Gastrocnemius medialis (tissue), 4 donors: ENCODE measurements around the gene PLEKHM2.

ENCODE experiments used
- POLR2A ChIP-seq, 2 donors: fragments of 450-650 bp; IDR thresholded peaks; one replicate each; pipeline ENCODE4 v1.6.1; 2017; ENCODE audit warnings: antibody characterized with exemption in 2 of 2, mild to moderate bottlenecking in 2 of 2, moderate library complexity in 2 of 2
- TF ChIP-seq, protein P1 (sequence below), 5 experiments: fragments of 450-650 bp in 3 of 5; fragments of 200-600 bp in 2 of 5; sonication (generic) in 2 of 5; IDR thresholded peaks in 4 of 5; conservative IDR thresholded peaks in 1 of 5; 1 replicate in 4 of 5; 2 replicates in 1 of 5; pipeline ENCODE4 v1.5.1; 2016 to 2019; ENCODE audit warnings: antibody characterized with exemption in 5 of 5, mild to moderate bottlenecking in 3 of 5, moderate library complexity in 3 of 5

DNA sequence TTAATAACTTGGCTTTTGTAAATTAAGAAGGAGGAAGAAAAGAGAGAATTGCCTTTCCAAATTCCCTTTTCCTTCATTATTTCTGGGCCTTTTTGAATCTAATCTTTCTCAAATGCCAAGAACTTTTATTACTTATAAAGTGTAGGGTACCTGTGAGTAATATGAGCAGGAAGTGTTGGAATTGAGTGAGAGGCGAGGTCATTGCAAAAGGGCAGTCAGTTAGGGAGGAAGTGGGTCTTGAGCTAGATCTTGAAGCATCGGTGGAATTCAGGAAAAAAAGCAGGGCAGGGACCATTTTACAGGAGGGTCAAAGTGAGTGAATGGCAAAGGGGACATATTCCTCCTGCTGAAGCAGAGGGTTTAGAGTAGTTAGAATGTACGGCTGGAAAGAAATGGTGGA is 43.5 kb upstream of the PLEKHM2 start:
- TF ChIP-seq, protein P1, sequence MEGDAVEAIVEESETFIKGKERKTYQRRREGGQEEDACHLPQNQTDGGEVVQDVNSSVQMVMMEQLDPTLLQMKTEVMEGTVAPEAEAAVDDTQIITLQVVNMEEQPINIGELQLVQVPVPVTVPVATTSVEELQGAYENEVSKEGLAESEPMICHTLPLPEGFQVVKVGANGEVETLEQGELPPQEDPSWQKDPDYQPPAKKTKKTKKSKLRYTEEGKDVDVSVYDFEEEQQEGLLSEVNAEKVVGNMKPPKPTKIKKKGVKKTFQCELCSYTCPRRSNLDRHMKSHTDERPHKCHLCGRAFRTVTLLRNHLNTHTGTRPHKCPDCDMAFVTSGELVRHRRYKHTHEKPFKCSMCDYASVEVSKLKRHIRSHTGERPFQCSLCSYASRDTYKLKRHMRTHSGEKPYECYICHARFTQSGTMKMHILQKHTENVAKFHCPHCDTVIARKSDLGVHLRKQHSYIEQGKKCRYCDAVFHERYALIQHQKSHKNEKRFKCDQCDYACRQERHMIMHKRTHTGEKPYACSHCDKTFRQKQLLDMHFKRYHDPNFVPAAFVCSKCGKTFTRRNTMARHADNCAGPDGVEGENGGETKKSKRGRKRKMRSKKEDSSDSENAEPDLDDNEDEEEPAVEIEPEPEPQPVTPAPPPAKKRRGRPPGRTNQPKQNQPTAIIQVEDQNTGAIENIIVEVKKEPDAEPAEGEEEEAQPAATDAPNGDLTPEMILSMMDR (IDR thresholded peaks at IDR 0.05 in 4 of 5, conservative IDR thresholded peaks at IDR 0.05 in 1 of 5), result no peak
- no peak for TF ChIP-seq POLR2A (IDR thresholded peaks at IDR 0.05)
